Stomach (tissue), 4 donors: ENCODE measurements around the gene SDK2.

Experiments
- EP300 ChIP-seq: sonication (generic); formaldehyde crosslinking; IDR thresholded peaks from one replicate; pipeline ENCODE4 v1.6.1; 2017; ENCODE audit warnings: antibody characterized with exemption
- POLR2A ChIP-seq, 4 donors: fragments of 450-650 bp; IDR thresholded peaks; one replicate each; pipeline ENCODE4 v1.6.1; 2016; ENCODE audit warnings: antibody characterized with exemption in 4 of 4, control low read depth in 2 of 4, mild to moderate bottlenecking in 1 of 4, moderate library complexity in 1 of 4
- TF ChIP-seq, protein P1 (sequence below), 7 experiments: fragments of 450-650 bp in 4 of 7; fragments of 200-600 bp in 3 of 7; sonication (generic) in 3 of 7; IDR thresholded peaks; one replicate each; pipeline ENCODE4 v1.5.1; 2016 to 2019; ENCODE audit warnings: antibody characterized with exemption in 7 of 7, control low read depth in 2 of 7, mild to moderate bottlenecking in 1 of 7

DNA sequence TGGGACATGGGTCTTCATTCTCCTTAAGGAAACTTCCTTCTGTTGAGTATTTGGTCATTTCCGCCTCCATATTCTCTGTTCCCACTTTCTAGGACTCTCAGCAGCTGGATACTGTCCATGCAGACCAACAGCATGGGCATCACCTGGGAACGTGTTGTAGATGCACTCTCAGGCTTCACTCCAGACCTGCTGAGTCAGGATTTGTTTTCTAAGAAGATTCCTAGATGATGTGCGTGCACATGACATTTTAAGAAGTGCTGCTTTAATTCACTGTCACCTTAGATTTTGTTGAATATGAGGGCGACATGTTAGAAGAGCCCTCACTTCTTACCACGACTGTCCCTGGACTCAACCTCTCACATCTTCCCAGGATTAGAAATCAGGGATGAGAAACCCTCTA is 10.0 kb upstream of the SDK2 start:
- no peak for TF ChIP-seq POLR2A (IDR thresholded peaks at IDR 0.05)
- TF ChIP-seq, protein P1, sequence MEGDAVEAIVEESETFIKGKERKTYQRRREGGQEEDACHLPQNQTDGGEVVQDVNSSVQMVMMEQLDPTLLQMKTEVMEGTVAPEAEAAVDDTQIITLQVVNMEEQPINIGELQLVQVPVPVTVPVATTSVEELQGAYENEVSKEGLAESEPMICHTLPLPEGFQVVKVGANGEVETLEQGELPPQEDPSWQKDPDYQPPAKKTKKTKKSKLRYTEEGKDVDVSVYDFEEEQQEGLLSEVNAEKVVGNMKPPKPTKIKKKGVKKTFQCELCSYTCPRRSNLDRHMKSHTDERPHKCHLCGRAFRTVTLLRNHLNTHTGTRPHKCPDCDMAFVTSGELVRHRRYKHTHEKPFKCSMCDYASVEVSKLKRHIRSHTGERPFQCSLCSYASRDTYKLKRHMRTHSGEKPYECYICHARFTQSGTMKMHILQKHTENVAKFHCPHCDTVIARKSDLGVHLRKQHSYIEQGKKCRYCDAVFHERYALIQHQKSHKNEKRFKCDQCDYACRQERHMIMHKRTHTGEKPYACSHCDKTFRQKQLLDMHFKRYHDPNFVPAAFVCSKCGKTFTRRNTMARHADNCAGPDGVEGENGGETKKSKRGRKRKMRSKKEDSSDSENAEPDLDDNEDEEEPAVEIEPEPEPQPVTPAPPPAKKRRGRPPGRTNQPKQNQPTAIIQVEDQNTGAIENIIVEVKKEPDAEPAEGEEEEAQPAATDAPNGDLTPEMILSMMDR (IDR thresholded peaks at IDR 0.05): no peak
- no peak for TF ChIP-seq EP300
